ENCODE results near the gene ADM. TPM values are rescaled to one million over a fixed set of nuclear protein-coding genes. Genes with fewer than 3 reads are reported as not detected.

The ADM gene
- total and polyA plus RNA-seq, 12 donors: 3.6 to 55.7 (median 15.8) TPM

- Histone ChIP-seq H3K9me3 (replicated peaks in 1 of 3) (no peaks in the 10 kb centered on the region), H3K4me1 (replicated peaks in 1 of 2) (peaks cover 41 to 67% of the 10 kb centered on the region in 2 donors), H3K36me3 (replicated peaks in 1 of 2) (no peaks in the 10 kb centered on the region), H3K27me3 (no peaks in the 10 kb centered on the region), H3K27ac (peak overlapping the region in 4 of 5 donors; percentile 46 to 87 (median 73)), H3K4me3 (no peak overlapping the region)
- TF ChIP-seq POLR2A (IDR thresholded peaks at IDR 0.05) (no peak), CTCF (IDR thresholded peaks at IDR 0.05) (no peak)
- intact Hi-C loops (cut with DNase I): no loop called here
- DNase-seq: peak; percentile 48 to 86 (median 60)
- 55 to 83% (median 73%) methylated on average over 1 to 2 of the region's 2 CpGs for WGBS, 4 donors
These were observed 21.4 kb downstream of the ADM start for GRCh38 chr11:10326012-10326964.

GRCh38 chr11:10327254-10327653 is 22.4 kb downstream of the ADM start:
- H3K27ac ChIP-seq: peak overlapping the region in 3 of 5 donors; percentile 57 to 87 (median 76)
- no peaks in the 10 kb centered on the region for H3K27me3 ChIP-seq
- no peaks in the 10 kb centered on the region for H3K9me3 ChIP-seq (replicated peaks in 1 of 3)
- no peak for DNase-seq
- no peak for TF ChIP-seq CTCF (IDR thresholded peaks at IDR 0.05)
- no peak for TF ChIP-seq POLR2A (IDR thresholded peaks at IDR 0.05)
- intact Hi-C loops (cut with DNase I): no loop called here
- H3K4me3 ChIP-seq: no peak overlapping the region
- H3K4me1 ChIP-seq (replicated peaks in 1 of 2): peaks cover 41 to 66% of the 10 kb centered on the region in 2 donors
- no peaks in the 10 kb centered on the region for H3K36me3 ChIP-seq (replicated peaks in 1 of 2)

DNA sequence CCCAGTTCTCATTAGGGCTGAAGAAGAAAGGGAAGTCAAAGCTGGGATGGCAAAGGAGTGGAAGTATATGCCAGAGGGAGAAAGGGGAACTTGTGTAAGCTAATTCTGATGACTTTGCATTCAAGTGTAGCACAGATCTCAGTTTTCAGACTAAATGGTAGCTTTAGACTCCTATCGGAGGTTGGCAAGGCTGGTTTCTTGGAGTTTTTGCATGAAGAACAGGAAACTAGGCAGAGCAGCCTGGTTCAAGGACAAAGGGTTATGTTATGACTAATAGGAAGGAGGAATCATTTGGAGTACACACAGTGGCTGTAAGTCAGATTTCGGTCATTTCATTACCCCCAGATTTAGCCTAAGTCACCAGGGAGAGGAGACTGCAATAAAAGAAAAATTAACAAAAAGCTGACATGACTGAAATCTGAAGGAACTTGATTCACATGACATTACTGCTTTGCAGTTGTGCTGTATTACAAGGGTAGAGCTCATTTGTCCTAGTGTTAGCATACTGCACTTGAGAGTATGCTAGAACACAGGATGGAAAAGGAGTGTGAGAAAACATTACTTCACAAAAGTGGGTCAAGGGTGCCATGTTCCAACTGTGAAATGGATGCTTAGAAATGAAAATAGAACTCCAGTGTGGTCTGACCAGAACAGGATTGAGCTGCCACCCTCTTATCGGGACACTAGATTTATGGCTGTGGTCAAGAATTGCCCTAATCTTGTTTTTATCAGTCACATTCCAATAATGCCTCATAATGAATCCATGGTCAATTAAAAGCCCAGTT is 23.6 kb downstream of the ADM start:
- 5 to 11% (median 8%) methylated on average over 3 of the region's 3 CpGs for WGBS, 4 donors
- Histone ChIP-seq H3K36me3 (replicated peaks in 1 of 2) (no peaks in the 10 kb centered on the region), H3K27me3 (no peaks in the 10 kb centered on the region), H3K4me1 (replicated peaks in 1 of 2) (peaks cover 41 to 57% of the 10 kb centered on the region in 2 donors), H3K9me3 (replicated peaks in 1 of 3) (no peaks in the 10 kb centered on the region), H3K4me3 (no peak overlapping the region), H3K27ac (peak overlapping the region; percentile 52 to 87 (median 58))
- intact Hi-C loops (cut with DNase I): no loop called here
- TF ChIP-seq POLR2A (IDR thresholded peaks at IDR 0.05) (no peak), CTCF (IDR thresholded peaks at IDR 0.05) (peak in 1 of 6 experiments; percentile 16)
- DNase-seq: peak in 6 of 7 donors; percentile 44 to 76 (median 62)

DNA sequence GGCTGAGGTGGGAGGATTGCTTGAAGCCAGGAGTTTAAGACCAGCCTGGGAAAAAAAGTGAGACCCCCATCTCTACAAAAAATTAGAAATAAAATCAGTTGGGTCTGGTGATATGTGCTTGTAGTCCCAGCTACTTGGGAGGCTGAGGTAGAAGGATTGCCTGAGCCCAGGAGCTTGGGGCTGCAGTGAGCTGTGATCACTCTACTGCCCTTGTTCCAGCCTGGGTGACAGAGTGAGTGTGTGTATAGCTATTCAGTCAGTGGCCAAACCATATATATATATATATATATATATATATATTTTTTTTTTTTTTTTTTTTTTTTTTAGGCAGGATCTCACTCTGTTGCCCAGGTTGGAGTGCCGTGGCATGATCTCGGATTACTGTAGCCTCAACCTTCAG is 24.5 kb downstream of the ADM start:
- intact Hi-C loops (cut with DNase I): no loop called here
- DNase-seq: no peak
- H3K27me3 ChIP-seq: no peaks in the 10 kb centered on the region
- no peaks in the 10 kb centered on the region for H3K36me3 ChIP-seq (replicated peaks in 1 of 2)
- no peak overlapping the region for H3K4me3 ChIP-seq
- peak overlapping the region in 3 of 5 donors; percentile 58 to 87 (median 76) for H3K27ac ChIP-seq
- H3K9me3 ChIP-seq (replicated peaks in 1 of 3): no peaks in the 10 kb centered on the region
- peaks cover 41 to 57% of the 10 kb centered on the region in 2 donors for H3K4me1 ChIP-seq (replicated peaks in 1 of 2)
- WGBS, 4 donors: 80 to 100% methylated on average over 2 of the region's 2 CpGs; no CpG with 5 or more reads in 2 of the 4 donors
- TF ChIP-seq CTCF (IDR thresholded peaks at IDR 0.05) (no peak), POLR2A (IDR thresholded peaks at IDR 0.05) (no peak)
